ENCODE results near the gene NPSR1.

GRCh38 chr7:34655384-34655783 lies 2.6 kb upstream of the NPSR1 start:
- TF ChIP-seq CTCF (IDR thresholded peaks at IDR 0.05) (no peak), POLR2A (IDR thresholded peaks at IDR 0.05) (no peak)

All from uterus (tissue), 2 donors.